Limb (tissue), 2 donors: ENCODE results near the gene MCEMP1.
A peak's percentile ranks its signal among the peaks of the same experiment; 100 is the strongest.
"Not testable (repeated sequence)": the region's sequence is repeated elsewhere in the genome, so short reads cannot be mapped to it uniquely, and the experiment has no call there.

Experiments used
- DNase-seq, 2 donors: peaks; one replicate each; pipeline ENCODE4 v3.0.0-alpha.2; 2016; ENCODE audit errors: extremely low spot score in 2 of 2

Gene MCEMP1

GRCh38 chr19:7643629-7644549 is 33.0 kb upstream of the MCEMP1 start:
- DNase-seq = not testable (repeated sequence)

GRCh38 chr19:7644550-7644877 is 32.4 kb upstream of the MCEMP1 start:
- no peak for DNase-seq

- no peak for DNase-seq
Measured at GRCh38 chr19:7645163-7645562, 31.7 kb upstream of the MCEMP1 start.

GRCh38 chr19:7645656-7646425 is 31.0 kb upstream of the MCEMP1 start:
- DNase-seq = no peak

GRCh38 chr19:7646426-7646700 is 30.5 kb upstream of the MCEMP1 start:
- no peak for DNase-seq

GRCh38 chr19:7647156-7647555 is 29.7 kb upstream of the MCEMP1 start:
- no peak for DNase-seq

- DNase-seq = no peak
Measured at GRCh38 chr19:7648265-7649014, 28.4 kb upstream of the MCEMP1 start.

- DNase-seq = no peak
Measured at GRCh38 chr19:7650148-7650547, 26.7 kb upstream of the MCEMP1 start.

GRCh38 chr19:7652061-7652641 is 24.7 kb upstream of the MCEMP1 start:
- DNase-seq = peak; percentile 55 to 90

- DNase-seq = no peak
Measured at GRCh38 chr19:7654401-7654800, 22.5 kb upstream of the MCEMP1 start.

GRCh38 chr19:7655581-7655980 is 21.3 kb upstream of the MCEMP1 start:
- DNase-seq = no peak

GRCh38 chr19:7657131-7657751 is 19.6 kb upstream of the MCEMP1 start:
- no peak for DNase-seq

GRCh38 chr19:7658219-7658686 is 18.6 kb upstream of the MCEMP1 start:
- DNase-seq = no peak

GRCh38 chr19:7661744-7662538 is 14.9 kb upstream of the MCEMP1 start:
- no peak for DNase-seq

GRCh38 chr19:7662657-7663056 is 14.2 kb upstream of the MCEMP1 start:
- DNase-seq = no peak

GRCh38 chr19:7663706-7664105 is 13.2 kb upstream of the MCEMP1 start:
- no peak for DNase-seq

GRCh38 chr19:7665076-7665475 is 11.8 kb upstream of the MCEMP1 start:
- peak in 1 of 2 donors; percentile 79 for DNase-seq

- DNase-seq = no peak
Measured at GRCh38 chr19:7668842-7669241, 8.0 kb upstream of the MCEMP1 start, which contains the start of gene RETN. Gene RETN (plus strand): TSS chr19:7669049. CDS start chr19:7669327, 278 bp downstream.

GRCh38 chr19:7669641-7670040 is 7.2 kb upstream of the MCEMP1 start:
- no peak for DNase-seq

GRCh38 chr19:7670150-7670783 is 6.6 kb upstream of the MCEMP1 start:
- peak in 1 of 2 donors; percentile 51 for DNase-seq
